GM19099 (cell line): Measurements from ENCODE around the gene TMX4.

Experiments used
- POLR2A ChIP-seq: IDR thresholded peaks from 3 replicates; pipeline ENCODE4 v1.6.1; 2011; ENCODE audit warnings: low read depth; ENCODE audit not compliant: insufficient read length; ENCODE audit errors: extremely low read depth

TMX4 gene

GRCh38 chr20:7993703-7994102 lies 25.9 kb downstream of the TMX4 start:
- no peak for TF ChIP-seq POLR2A

GRCh38 chr20:7993238-7993637 lies 26.3 kb downstream of the TMX4 start:
- no peak for TF ChIP-seq POLR2A

- TF ChIP-seq POLR2A, result no peak
Observed at GRCh38 chr20:7990385-7990784, 29.2 kb downstream of the TMX4 start.

- no peak for TF ChIP-seq POLR2A
Observed at GRCh38 chr20:7989379-7989778, 30.2 kb downstream of the TMX4 start.

GRCh38 chr20:7985916-7986315 lies 33.6 kb downstream of the TMX4 start:
- TF ChIP-seq POLR2A, result no peak

- TF ChIP-seq POLR2A, result no peak
Observed at GRCh38 chr20:7984192-7984591, 35.4 kb downstream of the TMX4 start.

GRCh38 chr20:7981374-7981773 lies 38.2 kb downstream of the TMX4 start:
- TF ChIP-seq POLR2A, result no peak

GRCh38 chr20:7980332-7981046 lies 39.1 kb downstream of the TMX4 start:
- no peak for TF ChIP-seq POLR2A

- no peak for TF ChIP-seq POLR2A
Observed at GRCh38 chr20:7977709-7978108, 41.9 kb downstream of the TMX4 start.

GRCh38 chr20:7975851-7976414 lies 43.6 kb downstream of the TMX4 start:
- TF ChIP-seq POLR2A, result no peak

- no peak for TF ChIP-seq POLR2A
Observed at GRCh38 chr20:7974785-7975435, 44.7 kb downstream of the TMX4 start.

GRCh38 chr20:7971536-7972280 lies 47.9 kb downstream of the TMX4 start:
- no peak for TF ChIP-seq POLR2A

GRCh38 chr20:7967199-7967844 lies 52.2 kb downstream of the TMX4 start:
- TF ChIP-seq POLR2A, result no peak

- no peak for TF ChIP-seq POLR2A
Observed at GRCh38 chr20:7966176-7966575, 53.4 kb downstream of the TMX4 start.

GRCh38 chr20:7959484-7959883 lies 60.1 kb downstream of the TMX4 start:
- TF ChIP-seq POLR2A, result no peak
